ENCODE data around the gene TSTD2. TPM values are rescaled to one million over a fixed set of nuclear protein-coding genes. Genes with fewer than 3 reads are reported as not detected.

TSTD2 gene
- total RNA-seq, 1 experiment from 2014 or later: 16.8 TPM

DNA sequence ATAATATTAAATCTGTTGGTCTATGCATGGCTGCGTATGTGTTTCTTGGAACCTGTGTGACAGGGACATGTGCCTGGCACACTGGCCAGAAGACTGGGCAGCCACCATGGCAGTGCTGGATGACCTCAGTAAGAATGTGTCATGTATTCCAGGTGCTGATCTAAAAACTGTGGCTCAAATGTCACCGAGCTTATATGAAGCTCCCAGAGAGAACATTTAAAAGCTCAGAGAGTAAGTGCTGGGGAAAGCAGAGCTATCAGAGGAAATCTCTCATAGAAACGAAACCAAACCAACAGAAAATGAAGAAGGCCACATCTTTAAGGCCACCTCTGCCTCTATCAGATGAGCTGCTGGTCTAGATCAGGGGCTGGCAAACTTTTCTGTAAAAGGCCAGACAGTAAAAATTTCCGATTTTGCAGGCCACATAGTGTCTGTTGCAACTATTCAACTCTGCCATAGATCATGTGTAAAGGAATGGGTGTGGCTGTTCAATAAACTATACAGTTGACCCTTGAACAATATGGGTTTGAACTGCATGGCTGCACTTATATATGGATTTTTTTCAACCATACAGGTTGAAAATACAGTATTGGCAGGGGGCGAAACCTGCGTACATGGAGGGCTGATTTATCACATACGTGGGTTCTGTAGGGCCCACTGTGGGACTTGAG lies 31.8 kb downstream of the TSTD2 start:
- CTCF ChIA-PET: interaction anchor here (0.5 kb wide), 1 partner anchor 138 kb away, joined by 3 read pairs; no protein-coding TSS in a partner anchor

GRCh38 chr9:97600531-97601227 lies 32.5 kb downstream of the TSTD2 start:
- Mint-ChIP-seq H3K27me3 (ENCODE audit: low read depth) (no peaks in the 10 kb centered on the region), H3K27ac (no peak overlapping the region), H3K36me3 (peaks cover 34% of the 10 kb centered on the region), H3K4me3 (no peak overlapping the region), H3K9me3 (no peaks in the 10 kb centered on the region), H3K4me1 (peaks cover 4% of the 10 kb centered on the region)
- CTCF ChIA-PET: interaction anchor here (0.6 kb wide), 1 partner anchor 33 kb away, joined by 3 read pairs; the partner anchor contains the start of gene TSTD2
- no peak for DNase-seq (ENCODE audit: low spot score)
- no peak for ATAC-seq
- POLR2A ChIA-PET: no interaction called here
- TF ChIP-seq SOX15 (CRISPR knock-in tag; IDR thresholded peaks at IDR 0.05): no peak
- TF ChIP-seq ESRRA (CRISPR knock-in tag; IDR thresholded peaks at IDR 0.05; ENCODE audit: borderline replicate concordance): no peak
- no peak for TF ChIP-seq ZSCAN18 (CRISPR knock-in tag; IDR thresholded peaks at IDR 0.05)
- TF ChIP-seq ATF1 (CRISPR knock-in tag; IDR thresholded peaks at IDR 0.05): no peak
- TF ChIP-seq KAT7 (CRISPR knock-in tag; IDR thresholded peaks at IDR 0.05; ENCODE audit: borderline replicate concordance): no peak
- TF ChIP-seq ZNF121 (CRISPR knock-in tag; IDR thresholded peaks at IDR 0.05): no peak
- TF ChIP-seq ZNF416 (CRISPR knock-in tag; IDR thresholded peaks at IDR 0.05): no peak
- TF ChIP-seq ATF2 (CRISPR knock-in tag; IDR thresholded peaks at IDR 0.05; ENCODE audit: borderline replicate concordance, low read depth): no peak
- TF ChIP-seq CREB1 (CRISPR knock-in tag; IDR thresholded peaks at IDR 0.05): no peak
- TF ChIP-seq ZNF671 (CRISPR knock-in tag; IDR thresholded peaks at IDR 0.05): no peak
- TF ChIP-seq ELF4 (CRISPR knock-in tag; IDR thresholded peaks at IDR 0.05; ENCODE audit: low read depth): no peak
- TF ChIP-seq IRF2 (CRISPR knock-in tag; IDR thresholded peaks at IDR 0.05; ENCODE audit: borderline replicate concordance, low read depth): no peak
- TF ChIP-seq TEAD1 (CRISPR knock-in tag; IDR thresholded peaks at IDR 0.05): no peak
- TF ChIP-seq RELA (CRISPR knock-in tag; IDR thresholded peaks at IDR 0.05; ENCODE audit: borderline replicate concordance): no peak
- no peak for TF ChIP-seq CREM (CRISPR knock-in tag; IDR thresholded peaks at IDR 0.05)
- no peak for TF ChIP-seq ETV6 (CRISPR knock-in tag; IDR thresholded peaks at IDR 0.05)
- TF ChIP-seq JAZF1 (CRISPR knock-in tag; IDR thresholded peaks at IDR 0.05): no peak
- no peak for TF ChIP-seq NR2C2 (CRISPR knock-in tag; IDR thresholded peaks at IDR 0.05)

More for the DNA sequence above, 31.8 kb downstream of the TSTD2 start:
- Mint-ChIP-seq H3K4me1 (peaks cover 4% of the 10 kb centered on the region), H3K4me3 (no peak overlapping the region), H3K27me3 (ENCODE audit: low read depth) (no peaks in the 10 kb centered on the region), H3K36me3 (peaks cover 40% of the 10 kb centered on the region), H3K27ac (no peak overlapping the region), H3K9me3 (no peaks in the 10 kb centered on the region)
- POLR2A ChIA-PET: no interaction called here
- DNase-seq (ENCODE audit: low spot score): no peak
- no peak for ATAC-seq
- TF ChIP-seq ATF1 (CRISPR knock-in tag; IDR thresholded peaks at IDR 0.05): no peak

- Mint-ChIP-seq H3K27ac (no peak overlapping the region), H3K4me1 (peaks cover 4% of the 10 kb centered on the region), H3K27me3 (ENCODE audit: low read depth) (no peaks in the 10 kb centered on the region), H3K9me3 (no peaks in the 10 kb centered on the region), H3K36me3 (peaks cover 25% of the 10 kb centered on the region), H3K4me3 (no peak overlapping the region)
- ChIA-PET POLR2A (interaction anchor here (1.2 kb wide), 1 partner anchor 98 kb away, joined by 9 read pairs; the partner anchor contains the start of gene TMOD1), CTCF (interaction anchor here (1.0 to 3.8 kb wide), 48 partner anchors 9 to 745 kb away, joined by 3 to 112 read pairs (median 8); partner anchors contain the start of genes NCBP1, TDRD7, TMOD1 and TSTD2)
- ATAC-seq (no peak), DNase-seq (ENCODE audit: low spot score) (no peak)
- TF ChIP-seq, protein P1, sequence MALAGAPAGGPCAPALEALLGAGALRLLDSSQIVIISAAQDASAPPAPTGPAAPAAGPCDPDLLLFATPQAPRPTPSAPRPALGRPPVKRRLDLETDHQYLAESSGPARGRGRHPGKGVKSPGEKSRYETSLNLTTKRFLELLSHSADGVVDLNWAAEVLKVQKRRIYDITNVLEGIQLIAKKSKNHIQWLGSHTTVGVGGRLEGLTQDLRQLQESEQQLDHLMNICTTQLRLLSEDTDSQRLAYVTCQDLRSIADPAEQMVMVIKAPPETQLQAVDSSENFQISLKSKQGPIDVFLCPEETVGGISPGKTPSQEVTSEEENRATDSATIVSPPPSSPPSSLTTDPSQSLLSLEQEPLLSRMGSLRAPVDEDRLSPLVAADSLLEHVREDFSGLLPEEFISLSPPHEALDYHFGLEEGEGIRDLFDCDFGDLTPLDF (CRISPR knock-in tag; IDR thresholded peaks at IDR 0.05): no peak
- no peak for TF ChIP-seq ZBTB21 (CRISPR knock-in tag; IDR thresholded peaks at IDR 0.05; ENCODE audit: borderline replicate concordance)
- TF ChIP-seq TCF7 (CRISPR knock-in tag; IDR thresholded peaks at IDR 0.05; ENCODE audit: low read depth): no peak
- TF ChIP-seq SP1 (CRISPR knock-in tag; conservative IDR thresholded peaks at IDR 0.05): no peak
- no peak for TF ChIP-seq JAZF1 (CRISPR knock-in tag; IDR thresholded peaks at IDR 0.05)
- no peak for TF ChIP-seq CBFB (CRISPR knock-in tag; IDR thresholded peaks at IDR 0.05; ENCODE audit: low read depth)
- TF ChIP-seq, protein P2, sequence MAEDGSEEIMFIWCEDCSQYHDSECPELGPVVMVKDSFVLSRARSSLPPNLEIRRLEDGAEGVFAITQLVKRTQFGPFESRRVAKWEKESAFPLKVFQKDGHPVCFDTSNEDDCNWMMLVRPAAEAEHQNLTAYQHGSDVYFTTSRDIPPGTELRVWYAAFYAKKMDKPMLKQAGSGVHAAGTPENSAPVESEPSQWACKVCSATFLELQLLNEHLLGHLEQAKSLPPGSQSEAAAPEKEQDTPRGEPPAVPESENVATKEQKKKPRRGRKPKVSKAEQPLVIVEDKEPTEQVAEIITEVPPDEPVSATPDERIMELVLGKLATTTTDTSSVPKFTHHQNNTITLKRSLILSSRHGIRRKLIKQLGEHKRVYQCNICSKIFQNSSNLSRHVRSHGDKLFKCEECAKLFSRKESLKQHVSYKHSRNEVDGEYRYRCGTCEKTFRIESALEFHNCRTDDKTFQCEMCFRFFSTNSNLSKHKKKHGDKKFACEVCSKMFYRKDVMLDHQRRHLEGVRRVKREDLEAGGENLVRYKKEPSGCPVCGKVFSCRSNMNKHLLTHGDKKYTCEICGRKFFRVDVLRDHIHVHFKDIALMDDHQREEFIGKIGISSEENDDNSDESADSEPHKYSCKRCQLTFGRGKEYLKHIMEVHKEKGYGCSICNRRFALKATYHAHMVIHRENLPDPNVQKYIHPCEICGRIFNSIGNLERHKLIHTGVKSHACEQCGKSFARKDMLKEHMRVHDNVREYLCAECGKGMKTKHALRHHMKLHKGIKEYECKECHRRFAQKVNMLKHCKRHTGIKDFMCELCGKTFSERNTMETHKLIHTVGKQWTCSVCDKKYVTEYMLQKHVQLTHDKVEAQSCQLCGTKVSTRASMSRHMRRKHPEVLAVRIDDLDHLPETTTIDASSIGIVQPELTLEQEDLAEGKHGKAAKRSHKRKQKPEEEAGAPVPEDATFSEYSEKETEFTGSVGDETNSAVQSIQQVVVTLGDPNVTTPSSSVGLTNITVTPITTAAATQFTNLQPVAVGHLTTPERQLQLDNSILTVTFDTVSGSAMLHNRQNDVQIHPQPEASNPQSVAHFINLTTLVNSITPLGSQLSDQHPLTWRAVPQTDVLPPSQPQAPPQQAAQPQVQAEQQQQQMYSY (CRISPR knock-in tag; IDR thresholded peaks at IDR 0.05): no peak
Observed at GRCh38 chr9:97599314-97599846, 33.8 kb downstream of the TSTD2 start.
